HepG2 (cell line): Measurements from ENCODE around the gene BBS1. TPM values are rescaled to one million over a fixed set of nuclear protein-coding genes. Genes with fewer than 3 reads are reported as not detected.

Experiments used
- GZF1 ChIP-seq: sonication (generic); formaldehyde crosslinking; IDR thresholded peaks from 2 replicates; pipeline ENCODE4 v1.5.1; 2020; ENCODE audit warnings: mild to moderate bottlenecking, missing genetic modification reagents
- HMGXB3 ChIP-seq: sonication (generic); formaldehyde crosslinking; IDR thresholded peaks from 2 replicates; pipeline ENCODE4 v1.4.0; 2020; ENCODE audit warnings: missing genetic modification reagents, borderline replicate concordance
- IKZF5 ChIP-seq: IDR thresholded peaks from 2 replicates; pipeline ENCODE4 v1.6.1; 2018; ENCODE audit warnings: missing genetic modification reagents, mild to moderate bottlenecking, missing compliant biosample characterization
- IRF9 ChIP-seq: sonication (generic); formaldehyde crosslinking; IDR thresholded peaks from 2 replicates; pipeline ENCODE4 v1.8.0; 2022; ENCODE audit warnings: missing genetic modification reagents, mild to moderate bottlenecking, borderline replicate concordance
- KDM1A ChIP-seq: IDR thresholded peaks from 2 replicates; pipeline ENCODE4 v1.6.1; 2016; ENCODE audit warnings: missing compliant biosample characterization
- MED13 ChIP-seq: sonication (generic); formaldehyde crosslinking; IDR thresholded peaks from 2 replicates; pipeline ENCODE4 v1.5.0; 2020; ENCODE audit warnings: missing genetic modification reagents
- RNF219 ChIP-seq: sonication (generic); formaldehyde crosslinking; IDR thresholded peaks from 2 replicates; pipeline ENCODE4 v1.5.0; 2020; ENCODE audit warnings: mild to moderate bottlenecking, missing genetic modification reagents
- RXRA ChIP-seq: sonication (generic); formaldehyde crosslinking; IDR thresholded peaks from 2 replicates; pipeline ENCODE4 v1.5.1; 2020; ENCODE audit warnings: missing genetic modification reagents
- SIN3B ChIP-seq: fragments of 150-350 bp; IDR thresholded peaks from 2 replicates; pipeline ENCODE4 v1.6.1; 2014; ENCODE audit warnings: low read length
- SSRP1 ChIP-seq: IDR thresholded peaks from 2 replicates; pipeline ENCODE4 v1.6.1; 2016; ENCODE audit warnings: control low read depth
- TARDBP ChIP-seq: sonication (generic); formaldehyde crosslinking; IDR thresholded peaks from 2 replicates; pipeline ENCODE4 v1.8.0; 2022; ENCODE audit warnings: mild to moderate bottlenecking, missing genetic modification reagents
- TEF ChIP-seq: sonication (generic); formaldehyde crosslinking; IDR thresholded peaks from 2 replicates; pipeline ENCODE4 v1.5.0; 2020; ENCODE audit warnings: missing genetic modification reagents
- TSC22D2 ChIP-seq: sonication (generic); formaldehyde crosslinking; IDR thresholded peaks from 2 replicates; pipeline ENCODE4 v1.5.1; 2020; ENCODE audit warnings: missing genetic modification reagents, mild to moderate bottlenecking, borderline replicate concordance
- ZBTB42 ChIP-seq: sonication (generic); formaldehyde crosslinking; IDR thresholded peaks from 2 replicates; pipeline ENCODE4 v1.5.0; 2020; ENCODE audit warnings: mild to moderate bottlenecking, missing genetic modification reagents
- ZC3H4 ChIP-seq: sonication (generic); formaldehyde crosslinking; IDR thresholded peaks from 2 replicates; pipeline ENCODE4 v1.4.0; 2020; ENCODE audit warnings: missing genetic modification reagents, borderline replicate concordance
- ZNF550 ChIP-seq: sonication (generic); formaldehyde crosslinking; IDR thresholded peaks from 2 replicates; pipeline ENCODE4 v1.4.0; 2020; ENCODE audit warnings: mild to moderate bottlenecking, missing genetic modification reagents, borderline replicate concordance
- ZNF567 ChIP-seq: sonication (generic); formaldehyde crosslinking; IDR thresholded peaks from 2 replicates; pipeline ENCODE4 v1.8.1; 2023; ENCODE audit warnings: mild to moderate bottlenecking, missing genetic modification reagents, borderline replicate concordance
- ZNF788 ChIP-seq: sonication (generic); formaldehyde crosslinking; IDR thresholded peaks from 2 replicates; pipeline ENCODE4 v1.5.0; 2020; ENCODE audit warnings: mild to moderate bottlenecking, missing genetic modification reagents, borderline replicate concordance
- polyA plus RNA-seq, 8 experiments: library from polyadenylated mRNA; depleted of rRNA in 3 of 8; stranded (reverse) in 7 of 8; unstranded in 1 of 8; fragments of >200 nt; fragmentation: Illumina TruSeq in 4 of 8; extraction: Trizol in 4 of 8; gene quantifications; 2 replicates each; pipeline versions ENCODE4 v1.2.1 to v1.2.3, GENCODE V29; 2011 to 2016; ENCODE audit warnings: low read depth in 4 of 8, missing spikeins in 1 of 8, mixed read lengths in 1 of 8; ENCODE audit not compliant: insufficient read depth in 1 of 8
- total RNA-seq, 5 experiments: library from RNA; depleted of rRNA; stranded (reverse); fragments of >200 nt; fragmentation: Illumina TruSeq; extraction: Trizol; gene quantifications; 2 replicates each; pipeline ENCODE4 v1.2.3, GENCODE V29; 2016; ENCODE audit warnings: low read depth in 1 of 5

Gene BBS1
- total and polyA plus RNA-seq, 2 of the 13 experiments (the other 11 are each of a cell fraction or from before 2014, with no cell fraction given), result 11.7 to 14.1 TPM

- peak; percentile 78 for TF ChIP-seq TARDBP (CRISPR knock-in tag)
- peak; percentile 96; the same call in 1 of the 2 replicates for TF ChIP-seq ZNF788 (CRISPR knock-in tag)
- no peak for TF ChIP-seq ZNF550 (CRISPR knock-in tag)
- no peak; the same call in 1 of the 2 replicates for TF ChIP-seq ZNF567
- TF ChIP-seq TSC22D2, result 0 out of 2 replicates have a peak, but pooled peaks have one; percentile 45
- no peak for TF ChIP-seq ZBTB42
- TF ChIP-seq ZC3H4 (CRISPR knock-in tag), result no peak
- peak; percentile 89 for TF ChIP-seq SIN3B
- TF ChIP-seq KDM1A, result no peak
- 0 out of 2 replicates have a peak, but pooled peaks have one; percentile 25 for TF ChIP-seq TEF
- TF ChIP-seq GZF1 (CRISPR knock-in tag), result no peak
- TF ChIP-seq SSRP1 (CRISPR knock-in tag), result 0 out of 2 replicates have a peak, but pooled peaks have one; percentile 70
- TF ChIP-seq IRF9 (CRISPR knock-in tag), result peak; percentile 82; the same call in 1 of the 2 replicates
- peak; percentile 73; the same call in 1 of the 2 replicates for TF ChIP-seq RXRA
- TF ChIP-seq IKZF5 (CRISPR knock-in tag), result peak; percentile 35; the same call in 1 of the 2 replicates
- TF ChIP-seq HMGXB3 (CRISPR knock-in tag), result peak; percentile 69; the same call in 1 of the 2 replicates
- TF ChIP-seq RNF219, result no peak; the same call in 1 of the 2 replicates
- TF ChIP-seq MED13 (CRISPR knock-in tag), result no peak
These were observed at the start of gene BBS1 (continued) for GRCh38 chr11:66510271-66510989.
